NCI-H82 treated with DMSO at 0.1 percent for 48 hours (cell line): ENCODE data around the gene EPHA2.
"Not testable (repeated sequence)": the region's sequence is repeated elsewhere in the genome, so short reads cannot be mapped to it uniquely, and the experiment has no call there.

Source experiments
- DNase-seq: peaks from one replicate; lab custom pipeline; 2025; ENCODE audit not compliant: unreplicated experiment; lab: John Stamatoyannopoulos, UW

Gene EPHA2

DNA sequence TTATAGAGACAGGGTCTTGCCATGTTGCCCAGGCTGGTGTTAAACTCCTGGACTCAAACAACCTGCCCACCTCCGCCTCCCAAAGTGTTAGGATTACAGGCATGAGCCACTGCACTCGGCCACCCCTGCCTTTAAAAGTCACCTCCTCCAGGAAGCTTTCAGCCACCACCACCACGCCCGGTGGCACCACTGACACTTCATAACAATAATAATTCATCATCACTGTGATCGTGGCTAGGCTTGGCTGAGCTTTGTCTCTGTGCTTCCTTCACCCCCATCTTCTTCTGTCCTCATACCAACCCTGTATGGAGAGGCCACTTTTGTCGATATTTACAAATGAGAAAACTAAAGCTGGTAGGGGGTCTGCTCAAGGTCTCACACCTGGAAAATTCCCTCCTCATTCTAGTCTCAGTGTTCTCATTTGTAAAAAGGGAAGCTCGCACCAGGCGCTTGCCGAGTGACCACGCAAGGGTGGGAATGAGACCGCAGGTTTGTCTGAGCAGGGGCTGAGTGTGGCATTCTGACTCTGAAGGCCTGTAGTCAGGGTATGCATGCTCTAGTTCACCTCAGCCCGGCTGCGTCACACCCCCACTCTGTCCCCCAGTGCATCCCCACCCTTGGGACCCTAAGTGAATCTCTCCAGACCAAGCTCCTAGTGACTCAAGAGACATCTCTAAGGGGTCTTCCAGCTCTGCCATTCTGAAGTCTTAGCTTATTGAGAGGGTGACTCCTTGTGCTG lies 12.9 kb upstream of the EPHA2 start:
- no peak for DNase-seq

- not testable (repeated sequence) for DNase-seq
These were observed 12.3 kb upstream of the EPHA2 start for GRCh38 chr1:16168144-16168495.

- DNase-seq, result peak; percentile 17
These were observed 11.7 kb upstream of the EPHA2 start for GRCh38 chr1:16167331-16168143.

DNA sequence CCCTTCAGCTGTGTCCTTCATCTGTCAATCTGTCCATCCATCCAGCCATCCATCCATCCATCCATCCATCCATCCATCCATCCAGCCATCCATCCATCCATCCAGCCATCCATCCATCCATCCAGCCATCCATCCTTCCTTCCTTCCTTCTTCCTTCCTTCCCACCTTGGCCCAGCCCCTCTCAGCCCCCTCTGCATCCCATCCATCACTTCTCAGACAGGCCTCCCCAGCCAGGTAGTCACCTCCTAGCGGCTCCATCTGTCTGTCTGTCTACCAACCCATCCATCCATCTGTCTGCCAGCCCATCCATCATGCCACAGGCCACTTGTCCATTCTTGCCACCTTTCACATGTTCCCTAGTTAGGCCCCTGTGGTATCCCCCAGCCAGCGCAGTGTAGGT lies 10.2 kb upstream of the EPHA2 start:
- no peak for DNase-seq

GRCh38 chr1:16165548-16165947 lies 9.7 kb upstream of the EPHA2 start:
- no peak for DNase-seq

- DNase-seq, result no peak
These were observed 9.2 kb upstream of the EPHA2 start for GRCh38 chr1:16165073-16165364.

DNA sequence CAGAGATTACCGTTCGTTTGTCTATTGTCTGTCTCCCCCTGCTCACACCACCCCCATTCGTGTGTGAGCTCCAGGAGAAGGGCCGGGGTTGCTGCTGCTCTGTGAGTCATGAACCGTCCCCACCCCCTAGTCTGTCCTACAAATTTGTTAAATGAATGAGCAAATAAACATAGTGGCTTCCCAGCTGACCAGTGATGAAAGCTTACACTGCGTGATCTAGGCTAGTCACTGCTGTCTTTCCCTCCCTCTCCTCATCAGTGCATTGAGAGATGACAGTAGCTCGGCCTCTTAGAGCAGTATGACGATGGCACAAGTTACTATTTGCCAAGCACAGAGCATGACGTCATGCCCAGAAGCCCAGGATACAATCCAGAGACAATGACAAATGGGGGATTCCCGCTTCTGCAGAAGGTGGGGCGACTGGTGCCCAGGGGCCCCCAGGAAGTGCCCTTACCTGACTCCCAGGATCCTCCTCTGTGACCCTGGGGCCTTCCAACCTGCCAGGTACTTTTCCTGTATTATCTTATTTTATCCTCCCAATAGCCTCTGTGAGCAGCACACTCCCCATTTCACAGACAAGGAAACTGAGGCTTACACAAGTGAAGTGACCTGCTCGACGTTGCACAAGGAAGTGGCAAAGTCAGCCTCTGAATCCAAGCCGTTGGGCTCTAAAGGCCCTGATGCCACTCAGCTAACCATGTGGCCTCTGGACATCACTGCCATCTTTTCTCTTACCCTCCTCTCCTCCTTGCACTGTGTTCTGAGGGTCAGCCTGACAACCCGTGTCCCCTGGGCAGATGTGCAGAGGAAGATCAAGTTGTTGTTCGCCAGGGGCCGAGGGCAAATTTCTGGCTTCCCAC lies 8.6 kb upstream of the EPHA2 start:
- no peak for DNase-seq

DNA sequence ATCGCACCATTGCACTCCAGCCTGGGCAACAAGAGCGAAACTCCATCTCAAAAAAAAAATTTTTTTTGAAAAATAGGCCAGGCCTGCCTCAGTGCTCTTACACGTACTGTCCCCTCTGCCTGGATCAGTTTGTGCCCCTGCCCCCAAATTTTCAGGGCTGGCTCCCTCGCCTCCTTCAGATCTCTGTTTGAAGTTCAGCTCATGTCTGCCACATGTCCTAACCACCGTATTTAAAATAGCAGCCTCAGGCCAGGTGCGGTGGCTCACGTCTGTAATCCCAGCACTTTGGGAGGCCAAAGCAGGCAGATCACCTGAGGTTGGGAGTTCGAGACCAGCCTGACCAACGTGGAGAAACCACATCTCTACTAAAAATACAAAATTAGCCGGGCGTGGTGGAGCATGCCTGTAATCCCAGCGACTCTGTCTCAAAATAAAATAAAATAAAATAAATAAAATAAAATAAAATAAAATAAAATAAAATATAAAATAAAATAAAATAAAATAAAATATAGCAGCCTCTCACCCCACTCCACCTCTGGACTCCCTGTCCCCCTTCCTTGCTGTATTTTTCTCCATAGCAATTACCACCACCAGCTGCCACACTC lies 7.8 kb upstream of the EPHA2 start:
- peak; percentile 23 for DNase-seq

- DNase-seq, result no peak
These were observed 6.4 kb upstream of the EPHA2 start for GRCh38 chr1:16162163-16162822.

GRCh38 chr1:16161717-16162116 lies 5.8 kb upstream of the EPHA2 start:
- no peak for DNase-seq

GRCh38 chr1:16158993-16159831 lies 3.3 kb upstream of the EPHA2 start:
- no peak for DNase-seq

DNA sequence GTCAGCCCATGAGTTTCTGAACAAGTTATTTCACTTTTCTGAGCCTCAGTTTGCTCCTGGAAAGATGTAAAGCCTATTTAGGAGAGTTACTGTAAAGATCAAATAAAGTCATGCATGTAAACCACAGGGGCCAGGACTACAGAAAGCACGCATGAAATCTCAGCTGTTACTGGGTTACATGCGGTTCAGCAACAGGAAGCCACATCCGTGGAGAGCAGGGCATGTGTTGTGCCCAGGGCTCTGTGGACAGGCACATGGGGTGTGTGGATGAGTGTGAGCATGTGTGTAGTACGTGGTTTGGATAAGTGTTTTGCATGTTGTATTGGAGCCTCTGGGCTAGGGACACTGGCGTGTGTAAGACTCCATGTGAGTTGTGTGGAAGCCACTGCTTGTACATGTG lies 2.2 kb upstream of the EPHA2 start:
- no peak for DNase-seq

DNA sequence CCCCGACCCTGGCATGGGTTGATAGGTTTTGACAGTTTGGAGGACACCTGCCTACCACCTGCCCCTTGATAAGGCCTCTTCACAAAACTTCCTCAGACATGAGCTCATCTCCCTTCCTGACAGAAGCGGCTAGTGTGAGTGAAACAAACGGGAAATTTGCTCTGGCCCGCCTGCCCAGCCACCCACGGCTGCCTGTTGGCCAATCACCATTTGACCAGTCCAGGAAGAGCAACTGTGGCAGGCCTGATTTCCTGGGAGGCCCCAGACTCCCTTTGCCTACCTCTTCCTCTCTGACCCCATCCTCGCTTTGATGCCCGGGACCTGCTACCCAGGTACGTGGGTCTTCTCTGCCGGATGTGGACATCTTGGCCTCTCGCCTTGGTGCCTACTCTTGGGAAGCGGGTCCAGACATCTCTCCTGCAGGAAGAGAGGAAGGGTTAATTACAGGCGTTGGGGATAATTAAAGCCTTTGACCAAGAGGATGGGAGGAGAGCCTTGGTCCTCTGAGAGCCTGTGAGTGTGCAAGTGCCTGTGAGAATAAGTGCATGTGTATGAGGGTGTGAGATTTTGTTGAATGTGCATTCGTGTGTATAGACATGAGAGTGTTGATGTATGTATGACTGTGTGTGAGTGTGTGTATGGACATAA lies 1.1 kb upstream of the EPHA2 start:
- no peak for DNase-seq

DNA sequence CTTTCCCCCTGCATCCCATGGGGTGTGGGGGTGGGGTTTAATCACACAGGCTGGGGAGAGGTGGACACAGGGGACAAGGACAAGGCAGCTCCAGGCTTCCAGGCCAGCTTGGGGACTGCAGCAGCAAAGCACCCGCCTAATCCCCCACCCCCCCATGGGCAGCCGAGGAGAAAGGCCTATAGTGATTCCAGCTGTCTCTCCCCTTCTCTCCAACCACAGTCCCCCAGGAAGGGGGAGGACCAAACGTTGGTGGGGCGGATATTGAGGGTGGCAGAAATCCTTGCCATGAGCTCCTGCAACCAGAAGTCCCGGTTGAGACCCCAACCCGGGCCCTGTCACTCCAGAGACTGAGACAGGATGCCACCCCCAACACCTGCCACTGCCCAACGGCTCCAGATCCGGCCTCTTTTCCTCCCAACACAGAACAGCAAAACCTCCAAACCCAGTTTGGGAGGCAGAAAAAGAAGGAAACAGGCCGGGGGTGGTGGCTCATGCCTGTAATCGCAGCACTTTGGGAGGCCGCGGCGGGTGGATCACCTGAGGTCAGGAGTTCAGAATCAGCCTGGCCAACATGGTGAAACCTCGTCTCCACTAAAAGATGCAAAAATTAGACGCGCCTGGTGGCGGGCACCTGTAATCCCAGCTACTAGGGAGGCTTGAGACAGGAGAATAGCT lies 1.7 kb downstream of the EPHA2 start:
- DNase-seq, result peak; percentile 48

DNA sequence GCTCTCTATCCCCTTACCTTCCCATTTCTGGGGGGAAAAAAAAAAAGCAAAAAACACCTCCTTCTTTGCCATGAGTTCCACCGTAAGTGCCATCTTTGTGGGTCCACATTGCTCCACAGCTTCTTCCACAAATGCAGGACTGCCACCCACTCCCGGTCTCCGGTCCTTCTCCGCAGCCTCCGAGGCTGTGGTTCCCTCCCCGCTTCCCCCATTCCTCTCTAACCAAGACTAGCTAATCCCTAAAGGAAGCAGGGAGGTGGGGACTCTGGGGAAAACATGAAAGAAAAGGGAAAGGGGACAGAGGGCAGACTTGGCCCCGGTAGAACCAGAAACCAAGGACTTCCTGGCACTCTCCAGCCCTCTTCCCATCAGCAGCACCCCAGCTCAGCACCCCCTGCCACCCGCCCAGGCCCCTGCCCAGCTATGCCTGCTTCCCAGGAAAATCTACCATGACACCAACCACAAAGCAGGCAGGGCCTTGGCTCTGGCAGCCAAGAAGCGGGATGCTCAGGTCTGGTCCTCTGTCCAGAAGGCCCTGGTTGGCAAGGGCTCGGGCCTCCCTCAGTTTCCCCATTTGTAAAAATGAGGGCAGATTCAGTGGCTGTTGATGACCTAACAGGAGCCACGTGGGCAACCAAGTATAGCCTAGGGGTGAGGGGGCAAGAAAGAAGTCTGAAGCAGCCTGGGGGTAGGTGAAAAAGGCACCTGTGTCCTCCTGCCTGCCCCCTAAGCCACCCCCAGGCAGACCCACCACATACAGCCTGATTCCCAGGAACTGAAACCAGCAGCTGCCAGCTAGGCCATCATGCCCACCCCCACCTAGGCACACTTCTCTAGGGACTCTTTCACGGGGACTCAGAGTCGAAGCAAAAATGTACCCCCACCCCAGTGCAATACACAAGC lies 2.5 kb downstream of the EPHA2 start:
- DNase-seq, result peak; percentile 68

- peak; percentile 68 for DNase-seq
These were observed 3.3 kb downstream of the EPHA2 start for GRCh38 chr1:16152481-16153087.

- DNase-seq, result no peak
These were observed 3.9 kb downstream of the EPHA2 start for GRCh38 chr1:16151995-16152384.
